Spleen (tissue), 11 donors: ENCODE data around the gene CLIP2. TPM values are rescaled to one million over a fixed set of nuclear protein-coding genes. Genes with fewer than 3 reads are reported as not detected.
A peak's percentile ranks its signal among the peaks of the same experiment; 100 is the strongest.
"Not testable (repeated sequence)": the region's sequence is repeated elsewhere in the genome, so short reads cannot be mapped to it uniquely, and the experiment has no call there.

ENCODE experiments used
- DNase-seq: peaks from one replicate; pipeline ENCODE4 v3.0.0-alpha.2; 2020
- H3K27ac ChIP-seq, 8 donors: fragments of 200-600 bp; sonication (generic) in 7 of 8; 1 replicate in 4 of 8; 2 replicates in 4 of 8; pipeline versions ENCODE4 v1.5.0 to v1.8.0; 2016 to 2021; ENCODE audit warnings: inconsistent platforms in 4 of 8, mild to moderate bottlenecking in 4 of 8, moderate library complexity in 1 of 8
- H3K27me3 ChIP-seq, 7 donors: fragments of 200-600 bp; sonication (generic) in 6 of 7; replicated peaks in 1 of 7; 1 replicate in 4 of 7; 2 replicates in 3 of 7; pipeline versions ENCODE4 v1.5.0 to v1.8.0; 2016 to 2021; ENCODE audit warnings: inconsistent platforms in 3 of 7, mild to moderate bottlenecking in 1 of 7
- H3K36me3 ChIP-seq, 6 donors: fragments of 200-600 bp; sonication (generic) in 5 of 6; 1 replicate in 4 of 6; 2 replicates in 2 of 6; pipeline versions ENCODE4 v1.5.0 to v1.8.0; 2016 to 2021; ENCODE audit warnings: inconsistent platforms in 2 of 6
- H3K4me1 ChIP-seq, 6 donors: fragments of 200-600 bp; sonication (generic) in 5 of 6; 1 replicate in 3 of 6; 2 replicates in 3 of 6; pipeline versions ENCODE4 v1.5.0 to v1.8.0; 2016 to 2021; ENCODE audit warnings: inconsistent platforms in 3 of 6
- H3K4me3 ChIP-seq, 8 donors: fragments of 200-600 bp; sonication (generic) in 7 of 8; 1 replicate in 4 of 8; 2 replicates in 4 of 8; pipeline versions ENCODE4 v1.5.0 to v1.8.0; 2016 to 2021; ENCODE audit warnings: inconsistent platforms in 4 of 8, mild to moderate bottlenecking in 4 of 8, moderate library complexity in 2 of 8
- H3K9me3 ChIP-seq, 8 donors: fragments of 200-600 bp; sonication (generic) in 7 of 8; 1 replicate in 4 of 8; 2 replicates in 4 of 8; pipeline versions ENCODE4 v1.5.0 to v1.8.0; 2016 to 2021; ENCODE audit warnings: inconsistent platforms in 4 of 8
- CTCF ChIP-seq, 11 experiments: fragments of 200-600 bp in 7 of 11; fragments of 450-650 bp in 4 of 11; sonication (generic) in 4 of 11; IDR thresholded peaks in 8 of 11; conservative IDR thresholded peaks in 3 of 11; 1 replicate in 7 of 11; 2 replicates in 4 of 11; pipeline versions ENCODE4 v1.4.0 to v1.8.0; 2016 to 2021; ENCODE audit warnings: antibody characterized with exemption in 11 of 11, inconsistent platforms in 4 of 11, mild to moderate bottlenecking in 1 of 11
- POLR2A ChIP-seq, 3 donors: fragments of 450-650 bp; IDR thresholded peaks; one replicate each; pipeline ENCODE4 v1.5.1; 2017; ENCODE audit warnings: antibody characterized with exemption in 3 of 3, mild to moderate bottlenecking in 1 of 3
- POLR2AphosphoS5 ChIP-seq, 3 donors: sonication (generic); formaldehyde crosslinking; IDR thresholded peaks; one replicate each; pipeline ENCODE4 v1.5.1; 2017; ENCODE audit warnings: antibody characterized with exemption in 3 of 3
- WGBS, 5 donors: extraction: QIAGEN DNeasy Blood & Tissue Kit in 3 of 5; methylation state at CpG; one replicate each; pipeline versions ENCODE4 v1.1.5 to v1.1.7; 2013 to 2018; 5-methylcytosine and 5-hydroxymethylcytosine counted together
- intact Hi-C: fragments of 100-400 bp; cut with DNase I; formaldehyde crosslinking; loops from one replicate; pipeline ENCODE4 v1.15.0; 2023; ENCODE audit warnings: low total_unique reads
- polyA plus RNA-seq, 3 donors: library from polyadenylated mRNA; stranded (reverse); fragments of 200-250 nt; gene quantifications; one replicate each; pipeline ENCODE4 v1.2.1, GENCODE V29; 2013
- total RNA-seq, 7 donors: library from RNA; depleted of rRNA in 3 of 7; stranded (reverse); fragments of >200 nt in 3 of 7; fragmentation: NEBNext Ultra II Directional in 4 of 7; extraction: Animal tissue kit (Norgen Biotek cat#: 25700) in 4 of 7; gene quantifications; one replicate each; pipeline versions ENCODE4 v1.1.0 to v1.2.1, GENCODE V29; 2016 to 2021
- donor health status: healthy with polysubstance abuse.
- donor health status: DM: no; HTN: no; CAD: no; lungs with moderate emphysema.
- donor health status: DM: no; HTN: no; CAD: no.
- donor health status: Bipolar disorder and iron deficiency.
- donor health status: healthy.
- donor health status: DM: no; HTN: no; CAD: no.
- donor health status: DM: yes; HTN: yes; CAD: no.

CLIP2 gene
- total and polyA plus RNA-seq, 10 donors = 2.7 to 18.6 (median 16.9) TPM

GRCh38 chr7:74387606-74388005 lies 98.4 kb downstream of the CLIP2 start:
- Histone ChIP-seq H3K27me3 (no peaks in the 10 kb centered on the region), H3K4me1 (no peaks in the 10 kb centered on the region), H3K36me3 (peaks cover 0 to 43% (median 9%) of the 10 kb centered on the region in 6 donors), H3K9me3 (no peaks in the 10 kb centered on the region), H3K4me3 (no peak overlapping the region), H3K27ac (no peak overlapping the region)
- TF ChIP-seq POLR2AphosphoS5 (IDR thresholded peaks at IDR 0.05) (no peak), CTCF (IDR thresholded peaks at IDR 0.05 in 8 of 11, conservative IDR thresholded peaks at IDR 0.05 in 3 of 11) (no peak), POLR2A (IDR thresholded peaks at IDR 0.05) (no peak)
- no peak for DNase-seq
- WGBS, 5 donors = 82 to 98% (median 90%) methylated on average over 8 to 9 of the region's 9 CpGs
- intact Hi-C loops = no loop called here

GRCh38 chr7:74388880-74389415 lies 99.7 kb downstream of the CLIP2 start:
- intact Hi-C loops = no loop called here
- H3K4me3 ChIP-seq = no peak overlapping the region
- H3K27me3 ChIP-seq = no peaks in the 10 kb centered on the region
- H3K27ac ChIP-seq = no peak overlapping the region
- peaks cover 0 to 10% (median 4%) of the 10 kb centered on the region in 6 donors for H3K4me1 ChIP-seq
- no peak for TF ChIP-seq POLR2AphosphoS5 (IDR thresholded peaks at IDR 0.05)
- no peak for TF ChIP-seq POLR2A (IDR thresholded peaks at IDR 0.05)
- no peak for TF ChIP-seq CTCF (IDR thresholded peaks at IDR 0.05 in 8 of 11, conservative IDR thresholded peaks at IDR 0.05 in 3 of 11)
- H3K9me3 ChIP-seq = no peaks in the 10 kb centered on the region
- H3K36me3 ChIP-seq = peaks cover 0 to 43% (median 9%) of the 10 kb centered on the region in 6 donors
- WGBS, 5 donors = 88 to 98% (median 95%) methylated on average over 14 to 21 of the region's 21 CpGs
- DNase-seq = no peak

GRCh38 chr7:74393722-74394121 lies 104.5 kb downstream of the CLIP2 start:
- Histone ChIP-seq H3K4me1 (peaks cover 0 to 10% (median 4%) of the 10 kb centered on the region in 6 donors), H3K36me3 (peaks cover 0 to 51% (median 17%) of the 10 kb centered on the region in 6 donors)
- not testable (repeated sequence) for DNase-seq, H3K4me3 ChIP-seq, H3K27me3 ChIP-seq, H3K9me3 ChIP-seq, H3K27ac ChIP-seq
- intact Hi-C loops = loop anchor here (10.0 kb wide), 1 partner anchor 99 kb away; no protein-coding TSS in a partner anchor
- WGBS, 5 donors = 57 to 68% (median 64%) methylated on average over 6 of the region's 6 CpGs
- TF ChIP-seq CTCF (IDR thresholded peaks at IDR 0.05 in 8 of 11, conservative IDR thresholded peaks at IDR 0.05 in 3 of 11) = peak in 5 of 11 experiments; percentile 27 to 42 (median 31)

- H3K4me3 ChIP-seq, DNase-seq, H3K27ac ChIP-seq, H3K9me3 ChIP-seq, H3K27me3 ChIP-seq: not testable (repeated sequence)
- Histone ChIP-seq H3K4me1 (peaks cover 0 to 10% (median 4%) of the 10 kb centered on the region in 6 donors), H3K36me3 (peaks cover 0 to 44% (median 13%) of the 10 kb centered on the region in 6 donors)
- WGBS, 5 donors = 67 to 85% (median 77%) methylated on average over 3 of the region's 3 CpGs
- intact Hi-C loops = loop anchor here (10.0 kb wide), 1 partner anchor 100 kb away; no protein-coding TSS in a partner anchor
- peak in 1 of 11 experiments; percentile 15 for TF ChIP-seq CTCF (IDR thresholded peaks at IDR 0.05 in 8 of 11, conservative IDR thresholded peaks at IDR 0.05 in 3 of 11)
Observed at GRCh38 chr7:74394601-74395000, 105.4 kb downstream of the CLIP2 start.
